Measurements from ENCODE around the gene PLCB2.

- TF ChIP-seq CTCF (conservative IDR thresholded peaks at IDR 0.05): no peak
- TF ChIP-seq EZH2 (IDR thresholded peaks at IDR 0.05; ENCODE audit: low read depth): no peak
Observed at GRCh38 chr15:40345867-40346578, 38.3 kb upstream of the PLCB2 start.
